K562 (cell line): Measurements from ENCODE around the gene TENM4. TPM values are rescaled to one million over a fixed set of nuclear protein-coding genes. Genes with fewer than 3 reads are reported as not detected.

Source experiments
- ATAC-seq: fragments of 200-7000 bp; cut with Tn5 transposase; 3 replicates; pipeline ENCODE4 v1.9.1; 2020; ENCODE audit warnings: moderate library complexity
- BruUV-seq: library from RNA; stranded (reverse); fragments of 400-500 nt; replicated peaks from 2 replicates; lab custom pipeline; 2021; lab: Mats Ljungman, UMichigan
- CTCF ChIA-PET: fragments of 300-600 bp; formaldehyde crosslinking; extraction: SDS; loops from one replicate; lab custom pipeline; 2021; ENCODE audit warnings: low intra/inter-chr PET ratio; lab: Yijun Ruan, JAX
- POLR2A ChIA-PET: fragments of 300-600, 350-650 bp; sonication (Branson Sonifier 250); formaldehyde crosslinking; extraction: SDS; loops from one replicate; lab custom pipeline; 2021; ENCODE audit warnings: antibody characterized with exemption, inconsistent platforms; lab: Yijun Ruan, JAX
- DNase-seq, 4 experiments: peaks; one replicate each; pipeline versions ENCODE4 v3.0.0 to v3.0.0-alpha.2; 2011 to 2018; ENCODE audit warnings: low spot score in 3 of 4, mixed read lengths in 3 of 4; ENCODE audit errors: extremely low read depth in 1 of 4
- FAIRE-seq: peaks from 2 replicates; lab custom pipeline; 2011; peaks lifted over from hg19 to GRCh38; lab: Jason Lieb, UNC
- H2AFZ ChIP-seq: 2 replicates; pipeline ENCODE4 v1.6.0; 2011; ENCODE audit warnings: low read depth, low read length, control low read depth, inconsistent platforms
- H3K27ac ChIP-seq: fragments of 200-600 bp; 3 replicates; pipeline ENCODE4 v1.8.0; 2011; ENCODE audit warnings: low read depth, mild to moderate bottlenecking, control low read depth, inconsistent platforms, low read length, moderate library complexity, mixed read lengths; ENCODE audit errors: extremely low read depth
- H3K27me3 ChIP-seq, 2 experiments: fragments of 300-600 bp in 1 of 2; 2 replicates in 1 of 2; 3 replicates in 1 of 2; pipeline versions ENCODE4 v1.6.0 to v1.8.0; 2011; ENCODE audit warnings: inconsistent platforms in 2 of 2, low read length in 2 of 2, mild to moderate bottlenecking in 1 of 2, mixed read lengths in 1 of 2, moderate library complexity in 1 of 2; ENCODE audit not compliant: control insufficient read depth in 2 of 2, insufficient read depth in 2 of 2
- H3K36me3 ChIP-seq: fragments of 300-600 bp; 3 replicates; pipeline ENCODE4 v1.8.0; 2011; ENCODE audit warnings: mild to moderate bottlenecking, low read length, inconsistent platforms; ENCODE audit not compliant: control insufficient read depth, insufficient read depth
- H3K4me1 ChIP-seq, 2 experiments: fragments of 200-600 bp in 1 of 2; replicated peaks in 1 of 2; 2 replicates in 1 of 2; 3 replicates in 1 of 2; pipeline versions ENCODE4 v1.5.1 to v1.8.0; 2011; ENCODE audit warnings: inconsistent platforms in 2 of 2, low read length in 2 of 2, mild to moderate bottlenecking in 1 of 2, mixed read lengths in 1 of 2, moderate library complexity in 1 of 2; ENCODE audit not compliant: control insufficient read depth in 2 of 2, insufficient read depth in 2 of 2
- H3K4me2 ChIP-seq: 2 replicates; pipeline ENCODE4 v1.6.1; 2011; ENCODE audit warnings: low read length, control low read depth, inconsistent platforms, mixed read lengths; ENCODE audit not compliant: insufficient read depth
- H3K4me3 ChIP-seq: fragments of 200-600 bp; sonication (generic), shearing (Covaris generic); 2 replicates; pipeline ENCODE4 v1.5.1; 2016; ENCODE audit warnings: control low read depth, inconsistent platforms
- H3K79me2 ChIP-seq: fragments of 200-600 bp; 3 replicates; pipeline ENCODE4 v1.8.0; 2011; ENCODE audit warnings: low read length, inconsistent platforms; ENCODE audit not compliant: control insufficient read depth, insufficient read depth
- H3K9ac ChIP-seq, 2 experiments: 2 replicates each; pipeline versions ENCODE4 v1.6.0 to v1.6.1; 2011; ENCODE audit warnings: low read depth in 2 of 2, low read length in 2 of 2, control low read depth in 1 of 2, inconsistent platforms in 1 of 2, mild to moderate bottlenecking in 1 of 2, mixed read lengths in 1 of 2; ENCODE audit not compliant: insufficient read depth in 1 of 2
- H3K9me1 ChIP-seq: one replicate; pipeline ENCODE4 v1.6.0; 2011; ENCODE audit warnings: inconsistent platforms, mild to moderate bottlenecking, low read length, moderate library complexity; ENCODE audit not compliant: control insufficient read depth, insufficient read depth
- H3K9me3 ChIP-seq: replicated peaks from 2 replicates; pipeline ENCODE4 v1.5.1; 2011; ENCODE audit warnings: low read depth, low read length, inconsistent platforms; ENCODE audit not compliant: control insufficient read depth, insufficient read depth
- H4K20me1 ChIP-seq: replicated peaks from 2 replicates; pipeline ENCODE4 v1.6.1; 2011; ENCODE audit warnings: low read length, inconsistent platforms, mixed read lengths; ENCODE audit not compliant: control insufficient read depth, insufficient read depth
- HES1 ChIP-seq: fragments of 450-650 bp; IDR thresholded peaks from 2 replicates; pipeline ENCODE4 v1.6.1; 2016; ENCODE audit warnings: low read depth, mild to moderate bottlenecking, moderate library complexity
- ID3 ChIP-seq, 2 experiments: fragments of 250-450 bp in 1 of 2; fragments of 450-650 bp in 1 of 2; sonication (Bioruptor Pico) in 1 of 2; IDR thresholded peaks; 2 replicates each; pipeline versions ENCODE4 v1.6.1 to v1.8.0; 2016 to 2021; ENCODE audit warnings: mild to moderate bottlenecking in 2 of 2, moderate library complexity in 2 of 2, missing compliant biosample characterization in 1 of 2, missing genetic modification characterization in 1 of 2
- KAT2B ChIP-seq: IDR thresholded peaks from one replicate; pipeline ENCODE4 v1.6.1; 2012; ENCODE audit warnings: low read depth, mild to moderate bottlenecking, control low read depth, inconsistent platforms, low read length, moderate library complexity
- POLR2AphosphoS5 ChIP-seq: IDR thresholded peaks from 2 replicates; pipeline ENCODE4 v1.6.1; 2011; ENCODE audit warnings: mild to moderate bottlenecking, low read depth, low read length, moderate library complexity; ENCODE audit not compliant: control insufficient read depth, insufficient read depth
- STAG1 ChIP-seq: sonication (generic); formaldehyde crosslinking; IDR thresholded peaks from 2 replicates; pipeline ENCODE4 v1.5.0; 2020; ENCODE audit warnings: missing genetic modification reagents, borderline replicate concordance
- STAT6 ChIP-seq: sonication (generic); formaldehyde crosslinking; IDR thresholded peaks from 2 replicates; pipeline ENCODE4 v1.8.1; 2023; ENCODE audit warnings: mild to moderate bottlenecking, missing genetic modification reagents
- TCF7L2 ChIP-seq: fragments of 150-350 bp; IDR thresholded peaks from 2 replicates; pipeline ENCODE4 v1.6.1; 2016; ENCODE audit warnings: low read depth, mild to moderate bottlenecking, low read length, moderate library complexity
- TEAD2 ChIP-seq: fragments of 450-650 bp; IDR thresholded peaks from 2 replicates; pipeline ENCODE4 v1.6.1; 2016; ENCODE audit warnings: missing genetic modification characterization, control low read depth, missing compliant biosample characterization
- ZBED1 ChIP-seq: IDR thresholded peaks from 2 replicates; pipeline ENCODE4 v1.6.1; 2014
- ZBTB49 ChIP-seq: sonication (generic); formaldehyde crosslinking; IDR thresholded peaks from 2 replicates; pipeline ENCODE4 v1.8.0; 2022; ENCODE audit warnings: missing genetic modification reagents, mild to moderate bottlenecking, borderline replicate concordance
- ZNF3 ChIP-seq: fragments of 250-450 bp; sonication (Bioruptor Pico); IDR thresholded peaks from 2 replicates; pipeline ENCODE4 v1.5.0; 2021; ENCODE audit warnings: mild to moderate bottlenecking, moderate library complexity
- WGBS: fragments of 100-300 bp; shearing (Covaris generic); methylation state at CpG from one replicate; pipeline ENCODE4 v1.1.6; 2016; ENCODE audit warnings: low coverage, mixed read lengths; ENCODE audit not compliant: insufficient coverage; ENCODE audit errors: missing lambda C conversion rate; 5-methylcytosine and 5-hydroxymethylcytosine counted together
- in situ Hi-C: fragments of 300-500 bp; cut with MboI; formaldehyde crosslinking; loops from 4 replicates; pipeline ENCODE4 v1.15.0; 2018; ENCODE audit warnings: inconsistent platforms, mixed read lengths
- intact Hi-C: fragments of 100-400 bp; cut with micrococcal nuclease; formaldehyde crosslinking; loops from 2 replicates; pipeline ENCODE4 v1.14.2; 2022
- polyA plus RNA-seq, 8 experiments: library from polyadenylated mRNA; depleted of rRNA in 4 of 8; stranded (reverse) in 5 of 8; unstranded in 3 of 8; fragments of >200 nt; fragmentation: Nextera tagmentation in 2 of 8; fragmentation: Illumina TruSeq in 1 of 8; extraction: Ambion mirVana in 2 of 8; extraction: Trizol in 1 of 8; gene quantifications; 2 replicates each; pipeline versions ENCODE4 v1.2.1 to v1.2.3, GENCODE V29; 2011 to 2014; ENCODE audit warnings: inconsistent platforms in 1 of 8, missing spikeins in 1 of 8
- total RNA-seq, 7 experiments: library from RNA; depleted of rRNA in 6 of 7; stranded (reverse); fragments of >200 nt in 6 of 7; fragmentation: Illumina TruSeq in 2 of 7; extraction: Trizol in 2 of 7; gene quantifications; 2 replicates each; pipeline versions ENCODE4 v1.2.1 to v1.2.3, GENCODE V29; 2011 to 2021; ENCODE audit warnings: low replicate concordance in 1 of 7

Gene TENM4
- total and polyA plus RNA-seq, 9 of the 15 experiments (the other 6 are each of a cell fraction or from before 2014, with no cell fraction given): 0.16 TPM; not detected in 8

GRCh38 chr11:79116600-79116999, 324.2 kb downstream of the TENM4 start:
- no peak overlapping the region for H3K4me3 ChIP-seq
- H4K20me1 ChIP-seq: no peaks in the 10 kb centered on the region
- no peaks in the 10 kb centered on the region for H3K9me3 ChIP-seq
- intact Hi-C loops: no loop called here
- H3K79me2 ChIP-seq: no peaks in the 10 kb centered on the region
- ChIA-PET CTCF (no interaction called here), POLR2A (no interaction called here)
- no peak overlapping the region for H3K27ac ChIP-seq
- no peak overlapping the region for H3K4me2 ChIP-seq
- H3K9ac ChIP-seq: no peak overlapping the region
- no peaks in the 10 kb centered on the region for H3K36me3 ChIP-seq
- no peak for ATAC-seq
- WGBS: 6% methylated on average over 2 of the region's 2 CpGs
- TF ChIP-seq KAT2B (no peak), HES1 (no peak), POLR2AphosphoS5 (no peak), ZBED1 (no peak), ZBTB49 (no peak), TEAD2 (tag) (no peak), ID3 (CRISPR knock-in tag; IDR thresholded peaks at IDR 0.05) (no peak), ID3 (tag; IDR thresholded peaks at IDR 0.05) (no peak), TCF7L2 (no peak), ZNF3 (CRISPR knock-in tag) (no peak), STAG1 (CRISPR knock-in tag) (no peak), STAT6 (CRISPR knock-in tag) (no peak)
- no peaks in the 10 kb centered on the region for H3K4me1 ChIP-seq
- in situ Hi-C loops: no loop called here
- no peak overlapping the region for H2AFZ ChIP-seq
- DNase-seq: no peak
- no peaks in the 10 kb centered on the region for H3K27me3 ChIP-seq
- FAIRE-seq: no peak
- no peaks in the 10 kb centered on the region for H3K9me1 ChIP-seq
- no TSS peak for BruUV-seq
